ENCODE results near the gene TRMT6. TPM values are rescaled to one million over a fixed set of nuclear protein-coding genes. Genes with fewer than 3 reads are reported as not detected.

Gene TRMT6
- total RNA-seq, 1 donor, result 5.4 TPM

DNA sequence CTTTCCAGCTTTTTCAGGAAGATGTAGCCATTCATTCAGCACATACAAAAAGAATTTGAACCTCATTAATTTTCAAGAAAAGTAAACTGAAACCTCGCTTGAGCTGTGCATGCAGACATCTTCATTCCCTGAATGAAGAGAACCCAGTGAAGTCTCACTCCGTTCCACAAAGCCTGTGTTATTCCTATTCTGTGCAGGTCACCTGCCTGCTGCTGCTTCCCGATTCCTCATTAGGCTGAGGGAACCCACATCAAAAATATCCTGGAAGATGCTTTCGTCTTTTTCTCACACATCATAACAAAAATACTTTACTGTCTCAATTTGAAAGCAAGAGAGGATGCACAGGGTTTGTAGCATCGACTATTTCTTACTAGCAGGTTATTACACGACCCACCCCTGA is 40.1 kb downstream of the TRMT6 start:
- Histone ChIP-seq H3K4me1 (ENCODE audit: insufficient read depth, low read length) (peaks cover 4% of the 10 kb centered on the region), H2AFZ (ENCODE audit: low read length) (no peak overlapping the region), H3K4me3 (ENCODE audit: insufficient read depth, low read length) (no peak overlapping the region), H4K20me1 (ENCODE audit: insufficient read depth, low read length) (no peaks in the 10 kb centered on the region), H3K36me3 (ENCODE audit: insufficient read depth, low read length) (no peaks in the 10 kb centered on the region), H3K9me3 (ENCODE audit: low read depth, low read length) (no peaks in the 10 kb centered on the region), H3K27me3 (ENCODE audit: insufficient read depth, low read length) (peaks cover 25% of the 10 kb centered on the region), H3K4me2 (ENCODE audit: insufficient read depth, low read length) (no peak overlapping the region), H3K27ac (ENCODE audit: low read depth, low read length) (no peak overlapping the region), H3K79me2 (ENCODE audit: insufficient read depth, low read length) (no peaks in the 10 kb centered on the region)
- TF ChIP-seq, protein P1, sequence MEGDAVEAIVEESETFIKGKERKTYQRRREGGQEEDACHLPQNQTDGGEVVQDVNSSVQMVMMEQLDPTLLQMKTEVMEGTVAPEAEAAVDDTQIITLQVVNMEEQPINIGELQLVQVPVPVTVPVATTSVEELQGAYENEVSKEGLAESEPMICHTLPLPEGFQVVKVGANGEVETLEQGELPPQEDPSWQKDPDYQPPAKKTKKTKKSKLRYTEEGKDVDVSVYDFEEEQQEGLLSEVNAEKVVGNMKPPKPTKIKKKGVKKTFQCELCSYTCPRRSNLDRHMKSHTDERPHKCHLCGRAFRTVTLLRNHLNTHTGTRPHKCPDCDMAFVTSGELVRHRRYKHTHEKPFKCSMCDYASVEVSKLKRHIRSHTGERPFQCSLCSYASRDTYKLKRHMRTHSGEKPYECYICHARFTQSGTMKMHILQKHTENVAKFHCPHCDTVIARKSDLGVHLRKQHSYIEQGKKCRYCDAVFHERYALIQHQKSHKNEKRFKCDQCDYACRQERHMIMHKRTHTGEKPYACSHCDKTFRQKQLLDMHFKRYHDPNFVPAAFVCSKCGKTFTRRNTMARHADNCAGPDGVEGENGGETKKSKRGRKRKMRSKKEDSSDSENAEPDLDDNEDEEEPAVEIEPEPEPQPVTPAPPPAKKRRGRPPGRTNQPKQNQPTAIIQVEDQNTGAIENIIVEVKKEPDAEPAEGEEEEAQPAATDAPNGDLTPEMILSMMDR (IDR thresholded peaks at IDR 0.05; ENCODE audit: extremely low read depth, low read depth, low read length), result no peak
- DNase-seq (ENCODE audit: insufficient read length, low spot score, missing footprints), result no peak

DNA sequence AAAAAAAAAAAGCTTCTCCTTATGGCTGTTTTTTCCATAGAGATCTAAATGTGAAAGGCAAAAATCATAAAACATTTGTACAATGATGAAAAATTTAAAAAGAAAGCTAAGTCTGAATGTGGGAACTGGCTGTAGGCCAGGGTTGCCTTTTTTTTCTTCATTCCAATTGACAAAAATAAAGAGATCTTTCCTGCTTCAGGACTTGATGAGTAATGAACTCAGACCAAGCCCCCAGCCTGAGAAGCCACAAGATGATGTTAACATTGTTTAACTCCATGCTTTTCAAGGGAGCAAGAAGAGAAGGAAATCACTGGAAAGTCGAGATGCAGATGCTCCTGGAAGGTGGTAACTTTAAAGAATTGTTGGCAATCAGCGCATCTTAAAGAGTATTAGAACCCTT is 41.4 kb downstream of the TRMT6 start:
- H3K4me3 ChIP-seq (ENCODE audit: insufficient read depth, low read length), result no peak overlapping the region
- no peak for DNase-seq (ENCODE audit: insufficient read length, low spot score, missing footprints)
- H2AFZ ChIP-seq (ENCODE audit: low read length), result no peak overlapping the region
- no peaks in the 10 kb centered on the region for H4K20me1 ChIP-seq (ENCODE audit: insufficient read depth, low read length)
- H3K9me3 ChIP-seq (ENCODE audit: low read depth, low read length), result no peaks in the 10 kb centered on the region
- TF ChIP-seq, protein P1 (IDR thresholded peaks at IDR 0.05; ENCODE audit: extremely low read depth, low read depth, low read length), result no peak
- H3K4me1 ChIP-seq (ENCODE audit: insufficient read depth, low read length), result peaks cover 4% of the 10 kb centered on the region
- no peak overlapping the region for H3K4me2 ChIP-seq (ENCODE audit: insufficient read depth, low read length)
- peaks cover 25% of the 10 kb centered on the region for H3K27me3 ChIP-seq (ENCODE audit: insufficient read depth, low read length)
- H3K79me2 ChIP-seq (ENCODE audit: insufficient read depth, low read length), result no peaks in the 10 kb centered on the region
- H3K36me3 ChIP-seq (ENCODE audit: insufficient read depth, low read length), result no peaks in the 10 kb centered on the region
- H3K27ac ChIP-seq (ENCODE audit: low read depth, low read length), result no peak overlapping the region

DNA sequence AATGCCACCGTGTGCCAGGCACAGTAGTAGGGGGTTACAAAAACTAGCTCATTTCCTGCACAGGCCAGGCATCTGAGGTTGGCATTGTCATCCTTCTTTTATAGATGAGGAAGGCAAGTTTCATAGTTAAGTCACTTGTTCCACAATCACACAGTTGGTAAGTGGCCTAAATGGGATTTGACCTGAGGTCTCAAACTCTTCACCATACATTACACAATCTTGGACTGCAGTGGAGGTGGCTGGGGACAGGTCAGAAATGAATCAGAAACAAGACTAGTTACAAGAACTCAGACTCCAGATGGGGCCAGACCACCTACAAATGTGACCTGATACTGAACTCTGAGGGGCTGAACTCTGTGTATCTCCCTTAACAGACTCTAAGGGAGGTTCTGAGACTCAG is 49.4 kb downstream of the TRMT6 start:
- H2AFZ ChIP-seq (ENCODE audit: low read length), result no peak overlapping the region
- no peaks in the 10 kb centered on the region for H3K36me3 ChIP-seq (ENCODE audit: insufficient read depth, low read length)
- DNase-seq (ENCODE audit: insufficient read length, low spot score, missing footprints), result no peak
- peaks cover 4% of the 10 kb centered on the region for H3K27me3 ChIP-seq (ENCODE audit: insufficient read depth, low read length)
- H3K9me3 ChIP-seq (ENCODE audit: low read depth, low read length), result no peaks in the 10 kb centered on the region
- no peaks in the 10 kb centered on the region for H3K4me1 ChIP-seq (ENCODE audit: insufficient read depth, low read length)
- H3K4me3 ChIP-seq (ENCODE audit: insufficient read depth, low read length), result no peak overlapping the region
- no peaks in the 10 kb centered on the region for H4K20me1 ChIP-seq (ENCODE audit: insufficient read depth, low read length)
- no peak overlapping the region for H3K27ac ChIP-seq (ENCODE audit: low read depth, low read length)
- TF ChIP-seq, protein P1 (IDR thresholded peaks at IDR 0.05; ENCODE audit: extremely low read depth, low read depth, low read length), result no peak
- no peaks in the 10 kb centered on the region for H3K79me2 ChIP-seq (ENCODE audit: insufficient read depth, low read length)
- H3K4me2 ChIP-seq (ENCODE audit: insufficient read depth, low read length), result no peak overlapping the region

- no peaks in the 10 kb centered on the region for H3K79me2 ChIP-seq (ENCODE audit: insufficient read depth, low read length)
- TF ChIP-seq, protein P1 (IDR thresholded peaks at IDR 0.05; ENCODE audit: extremely low read depth, low read depth, low read length), result no peak
- H3K4me1 ChIP-seq (ENCODE audit: insufficient read depth, low read length), result no peaks in the 10 kb centered on the region
- no peaks in the 10 kb centered on the region for H4K20me1 ChIP-seq (ENCODE audit: insufficient read depth, low read length)
- H3K4me2 ChIP-seq (ENCODE audit: insufficient read depth, low read length), result no peak overlapping the region
- H3K9me3 ChIP-seq (ENCODE audit: low read depth, low read length), result no peaks in the 10 kb centered on the region
- no peak overlapping the region for H3K4me3 ChIP-seq (ENCODE audit: insufficient read depth, low read length)
- no peak overlapping the region for H2AFZ ChIP-seq (ENCODE audit: low read length)
- no peak overlapping the region for H3K27ac ChIP-seq (ENCODE audit: low read depth, low read length)
- no peaks in the 10 kb centered on the region for H3K36me3 ChIP-seq (ENCODE audit: insufficient read depth, low read length)
- no peak for DNase-seq (ENCODE audit: insufficient read length, low spot score, missing footprints)
- peaks cover 4% of the 10 kb centered on the region for H3K27me3 ChIP-seq (ENCODE audit: insufficient read depth, low read length)
Observed at GRCh38 chr20:5899444-5899843, 50.9 kb downstream of the TRMT6 start.

All from osteoblast (primary cell).